OCI-LY3 (cell line): ENCODE results near the gene MTUS2.

Experiments
- CTCF ChIP-seq: fragments of 200-600, 300-600 bp; sonication (generic); IDR thresholded peaks from 2 replicates; pipeline ENCODE4 v1.5.1; 2014; ENCODE audit warnings: antibody characterized with exemption, low read length, low read depth
- EZH2phosphoT487 ChIP-seq: fragments of 200-600 bp; shearing (Covaris generic); IDR thresholded peaks from 2 replicates; pipeline ENCODE4 v1.6.1; 2018; ENCODE audit warnings: antibody characterized with exemption, mixed run types, low read depth

DNA sequence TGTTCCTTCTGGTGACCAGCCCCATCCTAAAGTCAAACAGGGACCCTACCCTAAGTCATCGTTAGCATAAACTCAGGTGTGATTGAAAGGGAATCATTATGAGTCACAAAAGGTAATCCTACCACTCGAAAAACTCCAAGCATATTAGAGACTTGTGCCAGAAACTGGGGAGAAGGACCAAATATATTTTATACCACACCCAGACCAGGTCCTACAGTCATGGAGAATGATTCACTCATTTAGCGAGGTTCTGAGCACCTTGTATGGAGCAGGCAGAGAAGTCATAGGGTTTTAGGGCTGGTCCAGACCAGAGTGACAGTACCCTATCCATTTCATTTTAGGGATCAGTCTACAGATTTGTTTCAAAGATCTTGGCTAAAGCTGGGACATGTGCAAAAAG, 625.9 kb downstream of the MTUS2 start:
- no peak for TF ChIP-seq CTCF
- TF ChIP-seq EZH2phosphoT487, result no peak
